Ectodermal cell (in vitro differentiated cells): ENCODE measurements around the gene CHID1.

ENCODE experiments used
- H3K27ac ChIP-seq: 2 replicates; pipeline ENCODE4 v1.7.0; 2013; ENCODE audit warnings: mild to moderate bottlenecking, low read depth, low read length; ENCODE audit not compliant: insufficient read depth, poor library complexity, severe bottlenecking
- H3K27me3 ChIP-seq: 2 replicates; pipeline ENCODE4 v1.7.0; 2013; ENCODE audit warnings: mild to moderate bottlenecking, low read length; ENCODE audit not compliant: insufficient read depth, control insufficient read depth, poor library complexity, severe bottlenecking
- H3K36me3 ChIP-seq: one replicate; pipeline ENCODE4 v1.7.0; 2013; ENCODE audit warnings: low read length; ENCODE audit not compliant: control insufficient read depth, insufficient read depth
- H3K4me1 ChIP-seq: one replicate; pipeline ENCODE4 v1.7.0; 2013; ENCODE audit warnings: low read length; ENCODE audit not compliant: control insufficient read depth, insufficient read depth
- H3K4me3 ChIP-seq: 2 replicates; pipeline ENCODE4 v1.7.0; 2013; ENCODE audit warnings: low read depth, low read length, control low read depth; ENCODE audit not compliant: insufficient read depth
- H3K9me3 ChIP-seq: 2 replicates; pipeline ENCODE4 v1.7.0; 2013; ENCODE audit warnings: mild to moderate bottlenecking, low read length, moderate library complexity; ENCODE audit not compliant: control insufficient read depth
- WGBS, 2 experiments: methylation state at CpG; one replicate each; pipeline ENCODE4 v1.1.7; 2013; ENCODE audit warnings: missing lambda C conversion rate in 2 of 2; 5-methylcytosine and 5-hydroxymethylcytosine counted together

The CHID1 gene

DNA sequence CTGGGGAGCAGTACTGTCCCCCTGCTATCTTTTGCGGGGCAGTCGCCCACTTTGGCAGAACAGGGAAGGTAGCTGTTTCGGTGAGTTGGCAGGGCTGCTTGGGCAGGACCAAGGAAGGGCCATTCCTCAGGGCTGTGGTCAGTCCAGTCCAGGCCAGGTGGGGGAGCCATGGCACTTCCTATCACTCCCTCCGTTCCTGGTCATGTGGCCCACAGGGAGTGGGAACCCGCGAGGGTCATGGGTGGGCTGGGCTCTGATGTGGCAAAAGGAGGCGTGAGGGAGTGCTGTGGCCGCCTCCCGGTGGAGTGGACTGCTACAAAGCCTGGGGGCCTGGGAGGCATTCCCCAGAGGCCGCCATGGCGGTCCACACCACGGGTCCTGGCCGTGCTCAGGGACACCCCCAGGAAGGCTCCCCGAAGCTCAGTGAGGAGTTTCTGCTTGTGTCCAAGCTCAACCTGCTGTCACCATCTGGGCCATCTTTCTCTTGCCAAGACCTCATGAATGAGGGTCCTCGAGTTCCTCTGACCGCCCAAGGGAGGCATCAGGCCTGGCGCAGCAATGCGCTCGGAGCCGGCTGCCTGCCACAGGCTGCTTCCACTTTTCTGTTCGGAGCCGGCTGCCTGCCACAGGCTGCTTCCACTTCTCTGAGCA lies 11.9 kb downstream of the CHID1 start:
- H3K4me1 ChIP-seq = no peaks in the 10 kb centered on the region
- WGBS, 2 experiments = 93 to 94% methylated on average over 22 of the region's 22 CpGs
- H3K27me3 ChIP-seq = no peaks in the 10 kb centered on the region
- H3K9me3 ChIP-seq = no peaks in the 10 kb centered on the region
- no peak overlapping the region for H3K4me3 ChIP-seq
- peaks cover 32% of the 10 kb centered on the region for H3K36me3 ChIP-seq
- H3K27ac ChIP-seq = no peak overlapping the region

- H3K4me1 ChIP-seq = no peaks in the 10 kb centered on the region
- no peaks in the 10 kb centered on the region for H3K9me3 ChIP-seq
- WGBS, 2 experiments = 85 to 87% methylated on average over 10 of the region's 10 CpGs
- no peak overlapping the region for H3K27ac ChIP-seq
- H3K36me3 ChIP-seq = peaks cover 30% of the 10 kb centered on the region
- no peak overlapping the region for H3K4me3 ChIP-seq
- H3K27me3 ChIP-seq = no peaks in the 10 kb centered on the region
Observed at GRCh38 chr11:898143-898511, 12.5 kb downstream of the CHID1 start.

DNA sequence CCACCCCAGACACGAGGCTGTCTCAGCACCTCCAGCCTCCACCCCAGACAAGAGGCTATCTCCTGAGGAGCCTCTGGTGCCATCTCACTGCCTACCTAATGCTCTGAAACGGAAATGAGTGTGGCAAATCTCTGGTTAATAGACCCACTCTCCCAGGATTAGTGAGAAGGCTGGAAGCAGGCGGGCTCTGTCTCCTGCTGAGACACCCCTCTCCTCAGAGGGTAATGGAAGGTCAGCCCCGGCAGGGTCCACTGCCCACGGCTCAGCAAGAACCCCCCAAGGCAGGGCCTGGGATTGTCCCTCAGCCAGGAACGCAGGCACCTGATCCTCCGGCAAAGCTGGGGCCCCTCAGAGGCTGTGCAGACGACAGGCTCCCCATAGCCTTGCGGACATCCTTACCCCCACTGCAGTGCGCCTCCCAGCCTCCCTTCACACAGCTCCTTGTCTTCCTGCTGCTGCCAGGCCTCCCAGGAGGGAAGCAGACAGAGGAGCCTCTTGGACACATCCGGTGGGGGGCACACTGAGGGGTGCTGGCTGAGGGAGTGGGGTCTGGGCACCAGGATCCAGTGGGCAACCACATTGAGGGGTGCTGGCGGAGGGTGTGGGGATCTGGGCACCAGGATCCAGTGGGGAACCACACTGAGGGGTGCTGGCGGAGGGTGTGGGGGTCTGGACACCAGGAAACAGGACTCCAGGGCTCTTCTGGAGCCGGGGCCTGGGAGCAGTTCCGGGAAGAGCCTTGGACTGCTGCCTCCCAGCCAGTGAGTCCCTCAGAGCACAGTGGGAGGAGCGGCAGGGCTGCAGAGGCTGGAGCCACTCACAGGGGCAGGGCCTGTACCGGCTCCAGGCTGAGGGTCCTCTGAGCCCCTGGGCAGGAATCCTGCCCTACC lies 13.1 kb downstream of the CHID1 start:
- no peak overlapping the region for H3K27ac ChIP-seq
- no peak overlapping the region for H3K4me3 ChIP-seq
- H3K9me3 ChIP-seq = no peaks in the 10 kb centered on the region
- H3K36me3 ChIP-seq = peaks cover 24% of the 10 kb centered on the region
- no peaks in the 10 kb centered on the region for H3K27me3 ChIP-seq
- no peaks in the 10 kb centered on the region for H3K4me1 ChIP-seq
- WGBS, 2 experiments = 87 to 88% methylated on average over 17 of the region's 17 CpGs

- Histone ChIP-seq H3K9me3 (no peaks in the 10 kb centered on the region), H3K4me1 (peaks cover 16% of the 10 kb centered on the region), H3K4me3 (no peak overlapping the region), H3K27me3 (no peaks in the 10 kb centered on the region), H3K36me3 (peaks cover 8% of the 10 kb centered on the region), H3K27ac (no peak overlapping the region)
- WGBS, 2 experiments = 93 to 94% methylated on average over 26 of the region's 26 CpGs
Observed at GRCh38 chr11:895331-896110, 15.1 kb downstream of the CHID1 start.

DNA sequence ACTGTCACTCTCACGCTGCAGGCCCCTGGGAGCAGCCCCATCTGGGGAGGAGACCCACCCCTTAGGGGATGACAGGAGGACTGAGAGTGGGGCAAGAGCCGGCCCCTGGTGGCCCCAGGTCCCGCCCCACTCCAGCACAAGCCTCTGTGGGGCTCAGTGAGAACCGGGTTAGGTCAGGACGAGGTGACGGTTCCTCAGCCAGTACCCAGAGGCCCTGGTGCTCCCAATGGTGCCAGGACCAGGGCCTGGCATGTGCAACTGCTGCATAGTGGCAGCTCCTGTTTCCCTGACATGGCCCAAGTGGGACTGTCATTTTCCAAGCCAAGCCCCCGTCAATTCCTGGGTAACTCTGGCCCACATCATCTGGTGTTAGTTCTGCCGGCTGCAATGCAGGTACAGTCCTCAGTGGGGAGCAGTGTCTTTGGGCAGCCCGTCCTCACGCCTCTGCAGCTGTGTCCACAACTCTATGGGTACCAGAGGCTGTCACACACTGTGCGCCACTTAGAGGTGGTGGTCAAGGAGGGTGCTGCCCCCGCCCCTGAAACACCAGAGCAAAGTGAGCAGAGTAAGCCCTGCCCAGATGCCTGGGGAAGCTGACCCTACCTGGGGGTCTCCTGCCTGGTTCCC lies 15.9 kb downstream of the CHID1 start:
- Histone ChIP-seq H3K4me1 (peaks cover 24% of the 10 kb centered on the region), H3K27ac (no peak overlapping the region), H3K36me3 (no peaks in the 10 kb centered on the region), H3K27me3 (no peaks in the 10 kb centered on the region), H3K4me3 (no peak overlapping the region), H3K9me3 (no peaks in the 10 kb centered on the region)
- 88 to 91% methylated on average over 12 of the region's 12 CpGs for WGBS, 2 experiments

DNA sequence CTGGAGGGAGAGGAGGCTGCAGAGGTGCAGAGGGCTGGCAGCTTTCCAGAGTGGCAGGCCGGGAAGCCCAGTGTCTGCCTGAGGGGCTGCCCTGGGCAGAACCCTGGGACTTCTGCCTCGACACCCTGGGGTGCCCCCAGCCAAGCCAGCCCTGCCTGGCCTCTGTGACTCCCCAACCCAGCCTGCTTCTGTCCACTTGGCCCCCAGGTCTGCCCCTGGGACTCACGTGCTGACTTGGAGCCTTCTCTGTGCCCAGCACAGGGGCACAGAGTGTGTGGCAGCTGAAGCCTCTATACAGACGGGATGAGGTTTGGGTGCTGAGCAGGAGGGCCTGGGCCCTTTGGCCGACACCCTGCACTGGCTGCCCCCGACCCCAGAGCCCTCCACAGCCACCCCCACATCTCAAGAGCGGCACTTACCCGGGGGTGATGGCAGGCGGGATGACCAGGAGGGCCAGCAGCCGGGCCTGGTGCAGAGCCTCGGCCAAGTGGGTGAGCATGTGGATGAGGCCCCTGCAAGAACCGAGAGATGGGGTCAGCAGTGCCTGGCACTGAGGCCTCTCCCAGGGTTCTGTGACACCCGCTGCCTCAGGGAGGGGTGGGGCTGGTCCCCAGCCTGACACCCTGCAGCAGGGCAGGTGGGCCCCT lies 17.5 kb downstream of the CHID1 start:
- Histone ChIP-seq H3K36me3 (no peaks in the 10 kb centered on the region), H3K4me1 (peaks cover 25% of the 10 kb centered on the region), H3K4me3 (no peak overlapping the region), H3K27me3 (no peaks in the 10 kb centered on the region), H3K9me3 (no peaks in the 10 kb centered on the region), H3K27ac (no peak overlapping the region)
- WGBS, 2 experiments = 94% methylated on average over 13 of the region's 13 CpGs

- Histone ChIP-seq H3K4me1 (peaks cover 25% of the 10 kb centered on the region), H3K36me3 (peaks cover 3% of the 10 kb centered on the region), H3K27me3 (no peaks in the 10 kb centered on the region), H3K27ac (peak overlapping the region; percentile 36), H3K4me3 (no peak overlapping the region), H3K9me3 (no peaks in the 10 kb centered on the region)
- WGBS, 2 experiments = 62 to 64% methylated on average over 26 to 27 of the region's 27 CpGs
Observed at GRCh38 chr11:890794-891540, 19.6 kb downstream of the CHID1 start.

DNA sequence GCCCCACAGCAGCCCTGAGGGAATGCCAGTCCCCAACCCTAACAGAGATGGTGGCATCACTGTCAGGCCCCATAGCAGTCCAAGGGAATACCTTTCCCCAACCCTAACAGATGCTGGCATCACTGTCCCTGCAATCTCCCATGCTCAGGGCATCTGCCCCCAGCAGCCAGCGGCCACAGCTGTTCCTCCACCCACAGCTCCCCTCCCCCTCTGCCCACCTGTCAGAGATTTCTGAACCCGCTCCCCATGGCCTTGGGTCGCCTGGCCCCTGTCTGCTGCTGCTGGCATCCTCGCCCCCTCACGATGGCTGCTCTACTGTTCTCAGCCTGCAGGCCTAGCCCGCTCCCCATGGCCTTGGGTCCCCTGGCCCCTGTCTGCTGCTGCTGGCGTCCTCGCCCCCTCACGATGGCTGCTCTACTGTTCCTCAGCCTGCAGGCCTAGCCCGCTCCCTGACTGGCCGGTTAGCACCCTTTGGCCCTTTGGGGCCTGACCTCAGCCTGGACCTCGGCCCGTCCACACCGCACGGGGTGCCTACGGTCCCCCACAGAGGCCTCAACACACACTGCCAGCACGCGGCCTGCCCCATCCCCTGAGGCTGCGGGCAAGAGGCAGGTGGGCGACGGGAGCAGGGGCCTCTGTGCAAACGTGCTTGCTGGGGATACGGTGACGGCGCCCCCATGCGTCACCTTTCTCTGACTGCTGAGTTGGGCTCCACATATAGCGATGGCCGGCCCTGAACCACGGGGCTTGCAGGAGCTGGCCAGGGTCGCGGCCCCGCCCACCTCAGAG lies 20.7 kb downstream of the CHID1 start:
- Histone ChIP-seq H3K27ac (no peak overlapping the region), H3K27me3 (no peaks in the 10 kb centered on the region), H3K9me3 (no peaks in the 10 kb centered on the region), H3K4me3 (no peak overlapping the region), H3K4me1 (peaks cover 25% of the 10 kb centered on the region), H3K36me3 (peaks cover 3% of the 10 kb centered on the region)
- 89 to 91% methylated on average over 32 of the region's 32 CpGs for WGBS, 2 experiments
